OCI-LY1 (cell line): ENCODE results near the gene MAD1L1.

Source experiments
- EZH2 ChIP-seq: fragments of 200-600 bp; sonication (generic), shearing (Covaris generic); IDR thresholded peaks from 2 replicates; pipeline ENCODE4 v1.8.0; 2017; ENCODE audit warnings: borderline replicate concordance, mixed run types, mild to moderate bottlenecking, antibody characterized with exemption, low read length, moderate library complexity, mixed read lengths
- TF ChIP-seq, protein P1 (sequence below): fragments of 200-600 bp; sonication (generic), shearing (Covaris generic); IDR thresholded peaks from 2 replicates; pipeline ENCODE4 v1.5.1; 2017; ENCODE audit warnings: mild to moderate bottlenecking, antibody characterized with exemption, low read length, moderate library complexity, mixed read lengths

DNA sequence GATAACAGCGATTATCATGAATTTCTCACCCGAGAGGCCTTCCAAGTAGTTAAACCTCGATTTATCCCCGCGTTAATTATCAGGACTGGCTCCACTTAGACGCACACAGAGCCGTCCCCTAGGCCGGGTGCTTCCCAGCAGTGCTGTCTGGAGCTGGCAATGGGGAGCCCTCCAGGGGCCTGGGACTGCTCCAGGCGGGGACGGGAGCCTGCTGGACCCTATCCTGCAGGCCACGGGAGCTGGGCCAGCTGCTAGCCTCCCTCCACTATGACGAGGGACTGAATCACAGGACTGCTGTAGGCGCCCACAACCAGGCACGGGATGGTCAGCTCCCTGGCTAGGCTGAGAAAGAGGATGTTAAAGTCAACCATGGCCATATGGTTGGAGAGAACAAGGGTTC lies 333.5 kb downstream of the MAD1L1 start:
- TF ChIP-seq, protein P1, sequence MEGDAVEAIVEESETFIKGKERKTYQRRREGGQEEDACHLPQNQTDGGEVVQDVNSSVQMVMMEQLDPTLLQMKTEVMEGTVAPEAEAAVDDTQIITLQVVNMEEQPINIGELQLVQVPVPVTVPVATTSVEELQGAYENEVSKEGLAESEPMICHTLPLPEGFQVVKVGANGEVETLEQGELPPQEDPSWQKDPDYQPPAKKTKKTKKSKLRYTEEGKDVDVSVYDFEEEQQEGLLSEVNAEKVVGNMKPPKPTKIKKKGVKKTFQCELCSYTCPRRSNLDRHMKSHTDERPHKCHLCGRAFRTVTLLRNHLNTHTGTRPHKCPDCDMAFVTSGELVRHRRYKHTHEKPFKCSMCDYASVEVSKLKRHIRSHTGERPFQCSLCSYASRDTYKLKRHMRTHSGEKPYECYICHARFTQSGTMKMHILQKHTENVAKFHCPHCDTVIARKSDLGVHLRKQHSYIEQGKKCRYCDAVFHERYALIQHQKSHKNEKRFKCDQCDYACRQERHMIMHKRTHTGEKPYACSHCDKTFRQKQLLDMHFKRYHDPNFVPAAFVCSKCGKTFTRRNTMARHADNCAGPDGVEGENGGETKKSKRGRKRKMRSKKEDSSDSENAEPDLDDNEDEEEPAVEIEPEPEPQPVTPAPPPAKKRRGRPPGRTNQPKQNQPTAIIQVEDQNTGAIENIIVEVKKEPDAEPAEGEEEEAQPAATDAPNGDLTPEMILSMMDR = no peak
- no peak for TF ChIP-seq EZH2
